A549 (cell line): ENCODE measurements around the gene DCHS2. TPM values are rescaled to one million over a fixed set of nuclear protein-coding genes. Genes with fewer than 3 reads are reported as not detected.
A peak's percentile ranks its signal among the peaks of the same experiment; 100 is the strongest.

Experiments
- ATAC-seq, 2 experiments: fragments of 200-7000 bp in 1 of 2; fragments of >200 bp in 1 of 2; cut with Nextera tagmentation in 1 of 2; cut with Tn5 transposase in 1 of 2; 3 replicates each; pipeline versions ENCODE4 v1.8.0 to v1.9.1; 2018 to 2020; ENCODE audit warnings: mild to moderate bottlenecking in 1 of 2, moderate library complexity in 1 of 2
- CTCF ChIA-PET: fragments of 300-600 bp; sonication (Branson Sonifier 250); formaldehyde crosslinking; extraction: SDS; loops from one replicate; lab custom pipeline; 2021; ENCODE audit warnings: antibody characterized with exemption, inconsistent platforms; lab: Yijun Ruan, JAX
- POLR2A ChIA-PET: fragments of 350-600 bp; formaldehyde crosslinking; extraction: SDS; loops from one replicate; lab custom pipeline; 2021; ENCODE audit warnings: antibody characterized with exemption, inconsistent platforms; lab: Yijun Ruan, JAX
- DNase-seq, 2 experiments: peaks; one replicate each; pipeline versions ENCODE4 v3.0.0 to v3.0.0-alpha.2; 2011 to 2016; ENCODE audit warnings: low read depth in 1 of 2, low spot score in 1 of 2
- FAIRE-seq: peaks from 2 replicates; lab custom pipeline; 2011; peaks lifted over from hg19 to GRCh38; lab: Jason Lieb, UNC
- H3K27ac ChIP-seq, 2 experiments: fragments of >200 bp; sonication (Bioruptor Twin); formaldehyde crosslinking; 3 replicates each; pipeline ENCODE4 v1.5.1; 2016 to 2017
- H3K4me1 ChIP-seq: fragments of >200 bp; sonication (Bioruptor Twin); formaldehyde crosslinking; 3 replicates; pipeline ENCODE4 v1.6.1; 2016
- H3K4me2 ChIP-seq: fragments of >200 bp; sonication (Bioruptor Twin); formaldehyde crosslinking; 3 replicates; pipeline ENCODE4 v1.6.1; 2016
- H3K4me3 ChIP-seq: fragments of >200 bp; sonication (Bioruptor Twin); formaldehyde crosslinking; 3 replicates; pipeline ENCODE4 v1.5.1; 2016
- H3K9me3 ChIP-seq: fragments of >200 bp; sonication (Bioruptor Twin); formaldehyde crosslinking; 3 replicates; pipeline ENCODE4 v1.6.1; 2016
- BCL3 ChIP-seq: fragments of >200 bp; sonication (Bioruptor Twin); formaldehyde crosslinking; IDR thresholded peaks from 3 replicates; pipeline ENCODE4 v1.6.1; 2016
- BHLHE40 ChIP-seq: IDR thresholded peaks from 2 replicates; pipeline ENCODE4 v1.6.1; 2012; ENCODE audit warnings: low read depth, low read length, inconsistent platforms
- CBX2 ChIP-seq: fragments of 200-600 bp; sonication (generic); IDR thresholded peaks from 2 replicates; pipeline ENCODE4 v1.6.1; 2016; ENCODE audit warnings: low read depth, mild to moderate bottlenecking, borderline replicate concordance
- CBX8 ChIP-seq: fragments of 200-600 bp; sonication (generic); IDR thresholded peaks from 2 replicates; pipeline ENCODE4 v1.6.1; 2016
- CHD2 ChIP-seq: fragments of 150-350 bp; IDR thresholded peaks from 2 replicates; pipeline ENCODE4 v1.6.1; 2014; ENCODE audit warnings: low read length; ENCODE audit not compliant: partially characterized antibody
- CTCF ChIP-seq: fragments of >200 bp; sonication (Bioruptor Twin); formaldehyde crosslinking; IDR thresholded peaks from 3 replicates; pipeline ENCODE4 v1.5.1; 2016
- HES2 ChIP-seq: fragments of >200 bp; sonication (Bioruptor Twin); formaldehyde crosslinking; IDR thresholded peaks from 2 replicates; pipeline ENCODE4 v1.6.1; 2016
- HMGXB4 ChIP-seq: fragments of 250-450 bp; sonication (Bioruptor Pico); IDR thresholded peaks from 2 replicates; pipeline ENCODE4 v1.5.0; 2021; ENCODE audit warnings: mild to moderate bottlenecking, moderate library complexity, borderline replicate concordance
- JUN ChIP-seq, 2 experiments: fragments of >200 bp; sonication (Bioruptor Twin); formaldehyde crosslinking; IDR thresholded peaks; 2 replicates in 1 of 2; 3 replicates in 1 of 2; pipeline ENCODE4 v1.6.1; 2016 to 2017
- MAFK ChIP-seq: fragments of 450-650 bp; IDR thresholded peaks from 2 replicates; pipeline ENCODE4 v1.6.1; 2014; ENCODE audit not compliant: partially characterized antibody
- MAZ ChIP-seq: fragments of 150-350 bp; IDR thresholded peaks from 2 replicates; pipeline ENCODE4 v1.6.1; 2014; ENCODE audit warnings: antibody characterized with exemption, low read depth, low read length, borderline replicate concordance
- MYC ChIP-seq: IDR thresholded peaks from 2 replicates; pipeline ENCODE4 v1.6.1; 2012; ENCODE audit warnings: mild to moderate bottlenecking, inconsistent platforms, low read length, improper control_type of control experiment, borderline replicate concordance
- RAD21 ChIP-seq, 2 experiments: fragments of >200 bp in 1 of 2; sonication (Bioruptor Twin) in 1 of 2; formaldehyde crosslinking in 1 of 2; IDR thresholded peaks in 1 of 2; conservative IDR thresholded peaks in 1 of 2; 2 replicates in 1 of 2; 3 replicates in 1 of 2; pipeline ENCODE4 v1.6.1; 2012 to 2018; ENCODE audit warnings: inconsistent platforms in 1 of 2
- RARB ChIP-seq: fragments of 250-450 bp; sonication (Bioruptor Pico); IDR thresholded peaks from 2 replicates; pipeline ENCODE4 v1.8.0; 2021; ENCODE audit warnings: mild to moderate bottlenecking, moderate library complexity
- RFX5 ChIP-seq: fragments of 450-650 bp; IDR thresholded peaks from 2 replicates; pipeline ENCODE4 v1.7.1; 2014; ENCODE audit warnings: antibody characterized with exemption, mild to moderate bottlenecking, moderate library complexity
- SMC3 ChIP-seq: fragments of >200 bp; sonication (Bioruptor Twin); formaldehyde crosslinking; IDR thresholded peaks from 3 replicates; pipeline ENCODE4 v1.6.1; 2018; ENCODE audit warnings: inconsistent platforms
- TFCP2L1 ChIP-seq: fragments of 250-450 bp; sonication (Bioruptor Pico); IDR thresholded peaks from 2 replicates; pipeline ENCODE4 v1.5.0; 2021; ENCODE audit warnings: mild to moderate bottlenecking
- WGBS: methylation state at CpG from one replicate; pipeline ENCODE4 v1.1.6; 2017; ENCODE audit errors: missing lambda C conversion rate; 5-methylcytosine and 5-hydroxymethylcytosine counted together
- polyA plus RNA-seq, 4 experiments: library from polyadenylated mRNA; depleted of rRNA in 3 of 4; stranded (reverse); fragments of >200 nt; fragmentation: RNase III in 1 of 4; extraction: RNeasy Plus Mini Kit Qiagen cat#74134 plus additional on column Dnase treatment in 1 of 4; gene quantifications; 2 replicates in 3 of 4; 3 replicates in 1 of 4; pipeline ENCODE4 v1.2.3, GENCODE V29; 2011 to 2017

The DCHS2 gene
- polyA plus RNA-seq, 2 of the 4 experiments (the other 2 are of a cell fraction), result 0.06 TPM; not detected in 1

GRCh38 chr4:154329939-154330338 is 161.7 kb downstream of the DCHS2 start:
- Histone ChIP-seq H3K4me1 (0 out of 3 replicates have a peak, but pooled peaks cover 3% of the 10 kb centered on the region), H3K27ac (no peak overlapping the region), H3K9me3 (no peaks in the 10 kb centered on the region), H3K4me3 (no peak overlapping the region), H3K4me2 (no peak overlapping the region)
- CTCF ChIA-PET, result no interaction called here
- ATAC-seq (no peak; a peak in 1 of 6 replicates), FAIRE-seq (no peak), DNase-seq (no peak)
- POLR2A ChIA-PET, result no interaction called here
- WGBS, result 39% methylated on average over 3 of the region's 3 CpGs
- TF ChIP-seq MYC (no peak), HES2 (no peak), RARB (CRISPR knock-in tag) (no peak), CHD2 (no peak), BCL3 (no peak), JUN (IDR thresholded peaks at IDR 0.05) (no peak)
- TF ChIP-seq, all 56 proteins: peak for 0

GRCh38 chr4:154329268-154329868 is 162.2 kb downstream of the DCHS2 start:
- DNase-seq, result peak in 1 of 2 experiments; percentile 25
- Histone ChIP-seq H3K4me3 (no peak overlapping the region), H3K4me1 (0 out of 3 replicates have a peak, but pooled peaks cover 3% of the 10 kb centered on the region), H3K27ac (no peak overlapping the region), H3K4me2 (no peak overlapping the region), H3K9me3 (no peaks in the 10 kb centered on the region)
- 39% methylated on average over 11 of the region's 11 CpGs for WGBS
- peak; percentile 56 to 60; a peak in 3 of 6 replicates for ATAC-seq
- POLR2A ChIA-PET, result no interaction called here
- FAIRE-seq, result no peak
- CTCF ChIA-PET, result interaction anchor here (0.9 kb wide), 1 partner anchor 8 kb away, joined by 3 read pairs; no protein-coding TSS in a partner anchor
- TF ChIP-seq RAD21 (conservative IDR thresholded peaks at IDR 0.05 in 1 of 2, IDR thresholded peaks at IDR 0.05 in 1 of 2) (peak; percentile 18 to 21; a peak in 2 of 5 replicates), MAZ (no peak), CTCF (peak; percentile 31; the same call in 2 of the 3 replicates)

GRCh38 chr4:154328030-154328429 is 163.6 kb downstream of the DCHS2 start:
- ChIA-PET CTCF (interaction anchor here (0.9 kb wide), 1 partner anchor 9 kb away, joined by 3 read pairs; no protein-coding TSS in a partner anchor), POLR2A (no interaction called here)
- Histone ChIP-seq H3K9me3 (no peaks in the 10 kb centered on the region), H3K4me3 (no peak overlapping the region), H3K27ac (no peak overlapping the region), H3K4me1 (0 out of 3 replicates have a peak, but pooled peaks cover 3% of the 10 kb centered on the region), H3K4me2 (no peak overlapping the region)
- FAIRE-seq (no peak), ATAC-seq (no peak), DNase-seq (no peak)
- WGBS, result 10% methylated on average over 1 of the region's 1 CpG
- TF ChIP-seq MAFK, result no peak
- no peak for TF ChIP-seq BHLHE40
- TF ChIP-seq RARB (CRISPR knock-in tag), result no peak
- no peak for TF ChIP-seq SMC3
- no peak for TF ChIP-seq BCL3
- no peak for TF ChIP-seq RFX5
- no peak for TF ChIP-seq CBX8
- TF ChIP-seq HMGXB4 (CRISPR knock-in tag), result no peak
- no peak for TF ChIP-seq CBX2
- no peak for TF ChIP-seq TFCP2L1 (CRISPR knock-in tag)
